ENCODE measurements around the gene INHBA.

Gene INHBA

GRCh38 chr7:41698726-41699125 lies 4.2 kb downstream of the INHBA start:
- no peak overlapping the region for H3K9ac ChIP-seq (ENCODE audit: low read depth, low read length)
- no peaks in the 10 kb centered on the region for H3K9me3 ChIP-seq (ENCODE audit: control insufficient read depth, insufficient read depth, low read length)
- peak overlapping the region; percentile 27 for H3K27ac ChIP-seq (ENCODE audit: low read depth, low read length)
- H3K36me3 ChIP-seq (ENCODE audit: control insufficient read depth, insufficient read depth, low read length), result no peaks in the 10 kb centered on the region
- H3K4me1 ChIP-seq (ENCODE audit: control insufficient read depth, insufficient read depth, low read length), result peaks cover 78% of the 10 kb centered on the region
- peaks cover 11% of the 10 kb centered on the region; the same call in 1 of the 2 replicates for H3K27me3 ChIP-seq (ENCODE audit: control insufficient read depth, insufficient read depth, low read length)
- peak overlapping the region; percentile 66 for H3K4me3 ChIP-seq (ENCODE audit: low read depth, low read length)

- Histone ChIP-seq H3K9ac (ENCODE audit: low read depth, low read length) (peak overlapping the region; percentile 27; the same call in 1 of the 2 replicates), H3K4me3 (ENCODE audit: low read depth, low read length) (peak overlapping the region; percentile 66; the same call in 1 of the 2 replicates), H3K9me3 (ENCODE audit: control insufficient read depth, insufficient read depth, low read length) (no peaks in the 10 kb centered on the region), H3K27me3 (ENCODE audit: control insufficient read depth, insufficient read depth, low read length) (peaks cover 11% of the 10 kb centered on the region; the same call in 1 of the 2 replicates), H3K27ac (ENCODE audit: low read depth, low read length) (peak overlapping the region; percentile 27), H3K4me1 (ENCODE audit: control insufficient read depth, insufficient read depth, low read length) (peaks cover 80% of the 10 kb centered on the region), H3K36me3 (ENCODE audit: control insufficient read depth, insufficient read depth, low read length) (no peaks in the 10 kb centered on the region)
Observed at GRCh38 chr7:41698114-41698513, 4.8 kb downstream of the INHBA start.

- Histone ChIP-seq H3K27ac (ENCODE audit: low read depth, low read length) (no peak overlapping the region), H3K4me1 (ENCODE audit: control insufficient read depth, insufficient read depth, low read length) (peaks cover 64% of the 10 kb centered on the region), H3K9me3 (ENCODE audit: control insufficient read depth, insufficient read depth, low read length) (no peaks in the 10 kb centered on the region), H3K36me3 (ENCODE audit: control insufficient read depth, insufficient read depth, low read length) (no peaks in the 10 kb centered on the region), H3K4me3 (ENCODE audit: low read depth, low read length) (no peak overlapping the region; the same call in 1 of the 2 replicates), H3K9ac (ENCODE audit: low read depth, low read length) (no peak overlapping the region), H3K27me3 (ENCODE audit: control insufficient read depth, insufficient read depth, low read length) (0 out of 2 replicates have a peak, but pooled peaks cover 7% of the 10 kb centered on the region)
Observed at GRCh38 chr7:41696323-41696916, 6.5 kb downstream of the INHBA start.

DNA sequence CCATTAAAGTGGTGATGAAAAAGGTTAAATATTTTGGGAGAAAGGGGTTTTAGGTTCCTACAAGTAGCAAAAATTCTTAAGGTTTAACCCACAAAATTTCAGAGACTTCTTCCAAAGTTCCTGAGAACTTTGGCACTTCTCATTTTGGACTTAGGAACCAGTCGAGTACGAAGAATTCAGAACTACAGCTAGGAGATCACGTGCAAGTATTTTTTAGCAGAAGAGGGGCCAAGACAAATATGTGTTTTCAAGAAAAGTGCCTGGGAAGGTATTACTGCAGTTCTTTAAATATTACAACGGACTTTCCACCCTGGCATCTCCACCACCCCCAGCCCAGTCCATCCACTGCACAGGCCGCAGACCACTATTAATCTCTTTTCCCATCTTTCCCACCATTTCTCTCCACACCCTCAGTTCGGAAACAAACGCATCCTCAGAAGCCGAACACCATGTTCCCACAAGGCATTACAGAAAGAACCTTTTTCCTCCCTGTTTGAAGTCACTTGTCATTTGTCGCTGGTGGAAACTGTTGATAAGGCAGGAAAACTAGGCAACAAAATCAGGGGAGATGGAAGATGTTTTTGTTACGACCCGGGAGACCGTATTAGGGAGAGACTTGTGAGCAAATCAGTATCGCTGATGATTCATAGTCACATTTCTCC lies 7.1 kb downstream of the INHBA start:
- Histone ChIP-seq H3K27ac (ENCODE audit: low read depth, low read length) (no peak overlapping the region), H3K4me1 (ENCODE audit: control insufficient read depth, insufficient read depth, low read length) (peaks cover 61% of the 10 kb centered on the region), H3K9ac (ENCODE audit: low read depth, low read length) (no peak overlapping the region), H3K9me3 (ENCODE audit: control insufficient read depth, insufficient read depth, low read length) (no peaks in the 10 kb centered on the region), H3K36me3 (ENCODE audit: control insufficient read depth, insufficient read depth, low read length) (no peaks in the 10 kb centered on the region), H3K4me3 (ENCODE audit: low read depth, low read length) (no peak overlapping the region), H3K27me3 (ENCODE audit: control insufficient read depth, insufficient read depth, low read length) (0 out of 2 replicates have a peak, but pooled peaks cover 7% of the 10 kb centered on the region)

DNA sequence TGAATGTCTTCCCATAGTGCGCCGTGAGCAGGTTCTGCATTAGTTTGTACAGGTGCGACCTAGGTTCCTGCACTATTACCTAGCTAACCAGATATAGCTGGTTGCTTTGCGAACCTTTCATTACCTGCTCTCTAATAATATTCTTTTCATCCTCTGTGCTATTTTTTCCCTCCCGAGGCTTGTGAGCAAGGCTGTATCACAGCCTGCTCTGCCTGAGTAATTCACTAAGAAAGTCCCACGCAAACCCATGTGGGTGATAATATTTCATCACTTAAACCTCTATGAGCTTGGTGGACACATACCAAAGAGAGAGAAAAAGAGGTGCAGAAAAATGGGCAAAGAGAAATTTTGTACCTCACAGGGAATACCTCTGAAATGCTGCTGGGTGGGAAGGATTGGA lies 8.4 kb downstream of the INHBA start:
- Histone ChIP-seq H3K36me3 (ENCODE audit: control insufficient read depth, insufficient read depth, low read length) (no peaks in the 10 kb centered on the region), H3K27ac (ENCODE audit: low read depth, low read length) (no peak overlapping the region), H3K9me3 (ENCODE audit: control insufficient read depth, insufficient read depth, low read length) (no peaks in the 10 kb centered on the region), H3K27me3 (ENCODE audit: control insufficient read depth, insufficient read depth, low read length) (0 out of 2 replicates have a peak, but pooled peaks cover 7% of the 10 kb centered on the region), H3K9ac (ENCODE audit: low read depth, low read length) (no peak overlapping the region), H3K4me3 (ENCODE audit: low read depth, low read length) (no peak overlapping the region), H3K4me1 (ENCODE audit: control insufficient read depth, insufficient read depth, low read length) (peaks cover 56% of the 10 kb centered on the region)

DNA sequence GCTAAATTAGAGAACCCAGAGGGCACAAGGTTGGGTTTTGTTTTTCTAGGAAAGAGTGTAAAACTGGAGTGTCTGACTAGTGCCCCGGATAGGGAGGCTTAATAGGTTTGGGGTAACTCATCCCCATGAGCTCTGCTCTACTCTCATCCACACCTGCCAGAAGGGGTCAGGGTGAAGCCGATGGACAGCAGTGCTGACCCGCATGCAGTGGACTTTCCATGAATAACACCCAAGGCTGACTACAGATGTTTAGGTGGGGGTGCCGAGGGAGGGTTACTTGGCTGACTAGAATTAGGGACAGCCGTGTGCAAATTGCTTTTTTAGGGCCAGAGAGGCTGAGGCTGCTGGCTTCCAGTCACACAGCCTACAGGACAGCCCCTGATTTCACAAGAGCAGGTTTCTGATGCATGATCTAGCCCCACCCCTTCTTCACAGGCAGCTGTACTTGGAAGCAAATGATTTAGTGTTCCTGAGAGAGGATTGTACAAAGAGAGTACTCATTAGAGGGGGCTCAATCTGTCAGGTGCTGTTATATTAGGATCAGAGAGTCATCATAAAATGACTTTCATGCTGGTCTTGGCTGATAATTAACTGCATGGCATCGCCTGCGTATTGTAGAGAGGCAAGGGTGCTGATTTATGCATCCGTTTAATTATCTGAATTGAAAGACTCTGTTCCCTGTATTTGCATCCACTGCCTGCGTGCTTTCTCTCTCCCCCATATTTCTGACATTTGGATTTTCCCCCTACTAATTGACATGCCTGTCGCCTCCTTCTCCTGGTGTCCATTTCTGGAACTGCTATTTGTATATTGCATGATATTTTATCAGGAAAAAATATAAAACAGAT lies 9.5 kb downstream of the INHBA start:
- Histone ChIP-seq H3K4me3 (ENCODE audit: low read depth, low read length) (no peak overlapping the region), H3K4me1 (ENCODE audit: control insufficient read depth, insufficient read depth, low read length) (peaks cover 52% of the 10 kb centered on the region), H3K27ac (ENCODE audit: low read depth, low read length) (no peak overlapping the region)

DNA sequence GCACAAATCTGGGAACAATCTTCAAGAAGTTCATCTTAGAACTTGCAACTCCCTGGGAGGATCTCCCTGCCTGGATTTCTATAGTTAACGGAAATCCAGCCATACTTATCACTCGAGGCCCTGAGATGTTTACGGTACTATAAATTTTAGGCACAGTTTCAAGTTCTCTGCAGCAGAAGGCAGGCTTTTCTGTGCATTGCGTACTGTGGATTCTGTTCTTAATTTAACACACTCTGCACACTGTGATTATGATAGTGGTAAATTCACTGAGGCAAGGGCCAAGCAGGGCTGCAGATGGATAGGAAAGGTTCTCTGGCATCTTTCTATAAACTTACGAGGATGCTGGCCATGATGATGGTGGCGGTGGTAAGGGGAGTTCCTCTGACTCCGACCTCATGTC lies 10.6 kb downstream of the INHBA start:
- Histone ChIP-seq H3K36me3 (ENCODE audit: control insufficient read depth, insufficient read depth, low read length) (no peaks in the 10 kb centered on the region), H3K27me3 (ENCODE audit: control insufficient read depth, insufficient read depth, low read length) (no peaks in the 10 kb centered on the region), H3K4me1 (ENCODE audit: control insufficient read depth, insufficient read depth, low read length) (peaks cover 52% of the 10 kb centered on the region), H3K27ac (ENCODE audit: low read depth, low read length) (no peak overlapping the region), H3K9ac (ENCODE audit: low read depth, low read length) (no peak overlapping the region), H3K4me3 (ENCODE audit: low read depth, low read length) (no peak overlapping the region), H3K9me3 (ENCODE audit: control insufficient read depth, insufficient read depth, low read length) (no peaks in the 10 kb centered on the region)

More for the DNA sequence above, 9.5 kb downstream of the INHBA start:
- no peak overlapping the region for H3K9ac ChIP-seq (ENCODE audit: low read depth, low read length)
- no peaks in the 10 kb centered on the region for H3K27me3 ChIP-seq (ENCODE audit: control insufficient read depth, insufficient read depth, low read length)
- H3K9me3 ChIP-seq (ENCODE audit: control insufficient read depth, insufficient read depth, low read length), result no peaks in the 10 kb centered on the region
- H3K36me3 ChIP-seq (ENCODE audit: control insufficient read depth, insufficient read depth, low read length), result no peaks in the 10 kb centered on the region

DNA sequence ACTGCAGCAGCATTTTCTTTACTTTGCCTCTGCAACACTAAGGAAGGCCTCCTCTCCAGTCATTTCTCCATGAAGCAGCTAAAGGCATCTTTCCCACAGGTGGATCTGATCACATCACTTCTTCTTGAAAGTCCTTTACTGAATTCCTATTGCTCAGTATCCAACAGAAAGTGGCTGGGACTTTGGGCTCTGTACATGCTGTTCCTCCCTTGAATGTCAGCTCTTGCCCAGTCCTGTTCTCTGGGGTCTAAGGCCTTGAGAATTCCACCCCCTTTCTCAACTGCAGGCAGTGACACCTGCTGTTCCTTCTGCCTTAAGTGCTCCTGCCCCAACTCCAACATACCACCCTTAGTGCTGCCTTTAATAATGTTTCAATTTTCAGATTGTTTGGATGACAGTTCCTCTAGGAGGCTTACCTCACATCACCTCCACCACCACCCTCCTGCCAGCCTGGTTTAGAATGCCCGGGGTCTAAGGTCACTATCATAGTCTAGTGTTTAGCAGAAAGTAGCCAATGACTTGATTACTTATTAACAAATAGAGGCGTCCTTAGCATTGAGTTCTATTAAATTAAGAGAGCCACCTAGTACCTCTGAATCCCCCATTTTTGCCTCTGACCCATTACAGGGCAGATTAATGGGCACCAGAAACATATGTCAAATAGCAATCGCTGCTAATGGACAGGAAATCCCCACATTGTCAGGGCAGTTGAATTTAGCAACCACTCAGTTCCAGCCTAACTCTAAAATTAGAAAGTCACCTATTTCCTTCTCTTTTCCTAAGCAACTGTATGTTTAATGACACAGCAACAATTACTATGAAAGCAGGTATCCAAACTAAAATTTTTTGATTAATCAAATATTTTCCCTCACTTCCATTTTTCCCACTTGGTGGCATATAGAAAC lies 11.4 kb downstream of the INHBA start:
- H3K9me3 ChIP-seq (ENCODE audit: control insufficient read depth, insufficient read depth, low read length), result no peaks in the 10 kb centered on the region
- H3K27me3 ChIP-seq (ENCODE audit: control insufficient read depth, insufficient read depth, low read length), result no peaks in the 10 kb centered on the region

DNA sequence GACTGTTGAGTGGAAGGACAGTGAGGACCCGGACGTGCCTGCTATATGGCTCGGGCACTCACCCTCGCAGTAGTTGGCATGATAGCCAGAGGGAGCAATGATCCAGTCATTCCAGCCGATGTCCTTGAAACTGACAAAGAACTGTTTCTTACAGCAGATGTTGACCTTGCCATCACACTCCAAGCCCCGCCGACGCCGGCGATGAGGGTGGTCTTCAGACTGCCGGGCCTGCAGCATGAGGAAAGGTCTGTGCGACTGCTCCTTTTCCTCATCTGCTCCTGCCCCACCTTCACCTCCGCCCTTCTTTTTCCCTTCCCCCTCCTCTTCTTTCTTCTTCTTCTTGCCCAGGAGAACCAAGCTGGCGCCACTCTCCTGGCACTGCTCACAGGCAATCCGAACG lies 13.1 kb downstream of the INHBA start:
- peaks cover 37% of the 10 kb centered on the region for H3K4me1 ChIP-seq (ENCODE audit: control insufficient read depth, insufficient read depth, low read length)
- no peak overlapping the region for H3K9ac ChIP-seq (ENCODE audit: low read depth, low read length)
- H3K36me3 ChIP-seq (ENCODE audit: control insufficient read depth, insufficient read depth, low read length), result no peaks in the 10 kb centered on the region
- no peak overlapping the region for H3K4me3 ChIP-seq (ENCODE audit: low read depth, low read length)
- no peaks in the 10 kb centered on the region for H3K27me3 ChIP-seq (ENCODE audit: control insufficient read depth, insufficient read depth, low read length)
- H3K27ac ChIP-seq (ENCODE audit: low read depth, low read length), result no peak overlapping the region
- no peaks in the 10 kb centered on the region for H3K9me3 ChIP-seq (ENCODE audit: control insufficient read depth, insufficient read depth, low read length)

More for the DNA sequence above, 11.4 kb downstream of the INHBA start:
- H3K36me3 ChIP-seq (ENCODE audit: control insufficient read depth, insufficient read depth, low read length), result no peaks in the 10 kb centered on the region
- H3K4me3 ChIP-seq (ENCODE audit: low read depth, low read length), result no peak overlapping the region
- no peak overlapping the region for H3K27ac ChIP-seq (ENCODE audit: low read depth, low read length)
- H3K9ac ChIP-seq (ENCODE audit: low read depth, low read length), result no peak overlapping the region
- H3K4me1 ChIP-seq (ENCODE audit: control insufficient read depth, insufficient read depth, low read length), result peaks cover 52% of the 10 kb centered on the region

GRCh38 chr7:41688906-41689305 lies 14.0 kb downstream of the INHBA start:
- no peak overlapping the region for H3K9ac ChIP-seq (ENCODE audit: low read depth, low read length)
- H3K36me3 ChIP-seq (ENCODE audit: control insufficient read depth, insufficient read depth, low read length), result no peaks in the 10 kb centered on the region
- H3K27ac ChIP-seq (ENCODE audit: low read depth, low read length), result no peak overlapping the region
- H3K9me3 ChIP-seq (ENCODE audit: control insufficient read depth, insufficient read depth, low read length), result no peaks in the 10 kb centered on the region
- no peaks in the 10 kb centered on the region for H3K27me3 ChIP-seq (ENCODE audit: control insufficient read depth, insufficient read depth, low read length)
- H3K4me3 ChIP-seq (ENCODE audit: low read depth, low read length), result no peak overlapping the region
- H3K4me1 ChIP-seq (ENCODE audit: control insufficient read depth, insufficient read depth, low read length), result peaks cover 34% of the 10 kb centered on the region

All from HUES48 (cell line).